HepG2 (cell line): ENCODE results near the gene PTPRM. TPM values are rescaled to one million over a fixed set of nuclear protein-coding genes. Genes with fewer than 3 reads are reported as not detected.

Experiments used
- ATAC-seq: fragments of 200-7000 bp; cut with Tn5 transposase; 3 replicates; pipeline ENCODE4 v1.9.1; 2020; ENCODE audit warnings: mild to moderate bottlenecking, moderate library complexity
- BruUV-seq: library from RNA; stranded (reverse); fragments of 400-500 nt; replicated peaks from 2 replicates; lab custom pipeline; 2021; lab: Mats Ljungman, UMichigan
- CTCF ChIA-PET: fragments of 300-600 bp; formaldehyde crosslinking; extraction: SDS; loops from one replicate; lab custom pipeline; 2021; ENCODE audit warnings: low total read pairs, inconsistent platforms, low intra/inter-chr PET ratio; lab: Yijun Ruan, JAX
- POLR2A ChIA-PET: fragments of 350-600 bp; sonication (Branson Sonifier 250); formaldehyde crosslinking; loops from one replicate; lab custom pipeline; 2020; ENCODE audit warnings: antibody characterized with exemption, inconsistent platforms; lab: Yijun Ruan, JAX
- DNase-seq: peaks from one replicate; pipeline ENCODE4 v3.0.0-alpha.2; 2015; ENCODE audit warnings: low spot score
- FAIRE-seq: peaks from 3 replicates; lab custom pipeline; 2011; peaks lifted over from hg19 to GRCh38; lab: Jason Lieb, UNC
- H2AFZ ChIP-seq: one replicate; pipeline ENCODE4 v1.6.1; 2011; ENCODE audit warnings: low read length, inconsistent platforms
- H3K27ac ChIP-seq: fragments of 300-600 bp; 3 replicates; pipeline ENCODE4 v1.8.0; 2011; ENCODE audit warnings: mixed run types, mild to moderate bottlenecking, mixed read lengths, low read length, inconsistent platforms; ENCODE audit not compliant: insufficient read depth; ENCODE audit errors: extremely low read length
- H3K27me3 ChIP-seq, 2 experiments: fragments of 200-600 bp in 1 of 2; 2 replicates in 1 of 2; 3 replicates in 1 of 2; pipeline versions ENCODE4 v1.6.0 to v1.8.0; 2011; ENCODE audit warnings: low read length in 2 of 2, mild to moderate bottlenecking in 2 of 2, moderate library complexity in 2 of 2, inconsistent platforms in 1 of 2; ENCODE audit not compliant: insufficient read depth in 2 of 2, control insufficient read depth in 1 of 2
- H3K36me3 ChIP-seq, 2 experiments: fragments of 200-600 bp in 1 of 2; replicated peaks in 1 of 2; 2 replicates in 1 of 2; 3 replicates in 1 of 2; pipeline versions ENCODE4 v1.5.1 to v1.8.0; 2011; ENCODE audit warnings: low read length in 2 of 2, inconsistent platforms in 1 of 2; ENCODE audit not compliant: insufficient read depth in 2 of 2, control insufficient read depth in 1 of 2
- H3K4me1 ChIP-seq: 2 replicates; pipeline ENCODE4 v1.5.1; 2012; ENCODE audit warnings: low read length, inconsistent platforms; ENCODE audit not compliant: insufficient read depth
- H3K4me2 ChIP-seq: 2 replicates; pipeline ENCODE4 v1.6.0; 2011; ENCODE audit warnings: low read depth, low read length, inconsistent platforms
- H3K4me3 ChIP-seq, 3 experiments: fragments of 200-600 bp in 1 of 3; sonication (generic), shearing (Covaris generic) in 1 of 3; replicated peaks in 1 of 3; 2 replicates each; pipeline ENCODE4 v1.5.1; 2011 to 2016; ENCODE audit warnings: low read length in 3 of 3, inconsistent platforms in 2 of 3, low read depth in 2 of 3, mild to moderate bottlenecking in 2 of 3, control low read depth in 1 of 3, mixed read lengths in 1 of 3; ENCODE audit not compliant: insufficient read depth in 1 of 3
- H3K79me2 ChIP-seq: one replicate; pipeline ENCODE4 v1.6.1; 2011; ENCODE audit warnings: low read length, inconsistent platforms; ENCODE audit not compliant: insufficient read depth
- H3K9ac ChIP-seq: 2 replicates; pipeline ENCODE4 v1.6.0; 2011; ENCODE audit warnings: mild to moderate bottlenecking, low read depth, low read length, inconsistent platforms; ENCODE audit not compliant: insufficient read depth
- H3K9me3 ChIP-seq: 2 replicates; pipeline ENCODE4 v1.5.1; 2012; ENCODE audit warnings: mild to moderate bottlenecking, low read length
- H4K20me1 ChIP-seq: 2 replicates; pipeline ENCODE4 v1.6.0; 2011; ENCODE audit warnings: inconsistent platforms, mild to moderate bottlenecking, low read length, moderate library complexity; ENCODE audit not compliant: insufficient read depth
- GABPA ChIP-seq, 2 experiments: IDR thresholded peaks; 2 replicates each; pipeline ENCODE4 v1.6.1; 2011 to 2016; ENCODE audit warnings: low read depth in 2 of 2, low read length in 1 of 2, missing biosample characterization in 1 of 2, missing genetic modification characterization in 1 of 2
- HMG20A ChIP-seq: IDR thresholded peaks from 2 replicates; pipeline ENCODE4 v1.6.1; 2016; ENCODE audit warnings: borderline replicate concordance
- HOXD1 ChIP-seq: sonication (generic); formaldehyde crosslinking; IDR thresholded peaks from 2 replicates; pipeline ENCODE4 v1.5.0; 2020; ENCODE audit warnings: missing genetic modification reagents
- MED1 ChIP-seq: sonication (generic); formaldehyde crosslinking; IDR thresholded peaks from 2 replicates; pipeline ENCODE4 v1.4.0; 2020; ENCODE audit warnings: missing genetic modification reagents
- MXD4 ChIP-seq: IDR thresholded peaks from 2 replicates; pipeline ENCODE4 v1.6.1; 2016; ENCODE audit warnings: mild to moderate bottlenecking, missing biosample characterization, missing genetic modification reagents
- SCMH1 ChIP-seq: sonication (generic); formaldehyde crosslinking; IDR thresholded peaks from 2 replicates; pipeline ENCODE4 v1.9.0; 2021; ENCODE audit warnings: missing genetic modification reagents, mild to moderate bottlenecking, borderline replicate concordance
- ZFAT ChIP-seq: sonication (generic); formaldehyde crosslinking; conservative IDR thresholded peaks from 2 replicates; pipeline ENCODE4 v1.8.1; 2023; ENCODE audit warnings: missing genetic modification reagents, inconsistent platforms
- ZNF543 ChIP-seq: sonication (generic); formaldehyde crosslinking; IDR thresholded peaks from 2 replicates; pipeline ENCODE4 v1.4.0; 2020; ENCODE audit warnings: mild to moderate bottlenecking, missing genetic modification reagents
- ZNF577 ChIP-seq: sonication (generic); formaldehyde crosslinking; IDR thresholded peaks from 2 replicates; pipeline ENCODE4 v1.4.0; 2020; ENCODE audit warnings: mild to moderate bottlenecking, low read depth, missing genetic modification reagents, borderline replicate concordance
- WGBS: methylation state at CpG from one replicate; pipeline ENCODE4 v1.1.6; 2017; ENCODE audit warnings: low lambda C conversion rate; 5-methylcytosine and 5-hydroxymethylcytosine counted together
- in situ Hi-C: cut with HindIII; loops from 2 replicates; pipeline ENCODE4 v1.10.0; 2017; ENCODE audit warnings: low pct_unique_long_range_greater_than_20kb; ENCODE audit not compliant: extremely low pct_ligation_motif_present
- intact Hi-C: fragments of 100-400 bp; cut with micrococcal nuclease; formaldehyde crosslinking; loops from one replicate; pipeline ENCODE4 v1.10.0; 2022; ENCODE audit not compliant: unreplicated experiment
- polyA plus RNA-seq, 8 experiments: library from polyadenylated mRNA; depleted of rRNA in 3 of 8; stranded (reverse) in 7 of 8; unstranded in 1 of 8; fragments of >200 nt; fragmentation: Illumina TruSeq in 4 of 8; extraction: Trizol in 4 of 8; gene quantifications; 2 replicates each; pipeline versions ENCODE4 v1.2.1 to v1.2.3, GENCODE V29; 2011 to 2016; ENCODE audit warnings: low read depth in 4 of 8, missing spikeins in 1 of 8, mixed read lengths in 1 of 8; ENCODE audit not compliant: insufficient read depth in 1 of 8
- total RNA-seq, 5 experiments: library from RNA; depleted of rRNA; stranded (reverse); fragments of >200 nt; fragmentation: Illumina TruSeq; extraction: Trizol; gene quantifications; 2 replicates each; pipeline ENCODE4 v1.2.3, GENCODE V29; 2016; ENCODE audit warnings: low read depth in 1 of 5
- TF ChIP-seq, protein P1 (sequence below): sonication (generic); formaldehyde crosslinking; IDR thresholded peaks from 2 replicates; pipeline ENCODE4 v1.4.0; 2020; ENCODE audit warnings: missing genetic modification reagents, borderline replicate concordance
- TF ChIP-seq, protein P2 (sequence below): sonication (generic); formaldehyde crosslinking; IDR thresholded peaks from 2 replicates; pipeline ENCODE4 v1.4.0; 2020; ENCODE audit warnings: missing genetic modification reagents
- TF ChIP-seq, protein P3 (sequence below): sonication (generic); formaldehyde crosslinking; IDR thresholded peaks from 2 replicates; pipeline ENCODE4 v1.9.0; 2021; ENCODE audit warnings: missing genetic modification reagents, borderline replicate concordance
- TF ChIP-seq, protein P4 (sequence below): sonication (generic); formaldehyde crosslinking; IDR thresholded peaks from 2 replicates; pipeline ENCODE4 v1.8.1; 2023; ENCODE audit warnings: mild to moderate bottlenecking, missing genetic modification reagents
- TF ChIP-seq, protein P5 (sequence below): sonication (generic); formaldehyde crosslinking; IDR thresholded peaks from 2 replicates; pipeline ENCODE4 v1.5.1; 2020; ENCODE audit warnings: missing genetic modification reagents, mild to moderate bottlenecking, borderline replicate concordance

The PTPRM gene
- total and polyA plus RNA-seq, 2 of the 13 experiments (the other 11 are each of a cell fraction or from before 2014, with no cell fraction given): 12.6 to 108 TPM

DNA sequence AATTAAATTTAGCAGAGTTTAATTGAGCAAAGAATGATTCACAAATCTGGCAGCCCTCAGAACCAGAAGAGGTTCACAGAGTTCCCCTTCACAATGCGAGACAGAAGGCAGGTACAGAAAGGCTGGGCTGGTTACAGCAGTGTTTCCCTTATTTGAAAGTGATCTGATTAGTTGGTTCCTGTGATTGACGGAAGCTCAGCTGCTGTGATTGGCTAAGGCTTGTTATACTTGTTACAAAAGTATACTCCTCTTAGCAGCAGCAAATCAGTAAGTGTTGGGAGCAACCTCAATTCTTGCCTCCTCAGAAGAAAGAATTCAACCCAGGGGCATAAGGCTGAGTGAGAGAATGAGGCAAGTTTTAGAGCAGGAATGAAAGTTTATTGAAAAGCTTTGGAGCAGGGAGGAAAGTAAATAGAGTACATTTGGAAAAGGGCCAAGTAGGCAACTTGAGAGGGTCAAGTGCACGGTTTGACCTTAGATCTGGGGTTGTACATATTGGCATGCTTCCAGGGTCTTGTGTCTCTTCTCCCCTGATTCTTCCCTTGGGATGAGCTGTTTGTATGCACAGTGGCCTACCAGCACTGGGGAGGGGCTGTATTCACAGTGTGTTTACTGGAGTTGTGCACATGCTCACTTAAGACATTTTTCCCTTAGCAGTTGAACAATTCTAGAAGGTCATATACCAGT is 610.4 kb downstream of the PTPRM start (continued):
- TF ChIP-seq, protein P1, sequence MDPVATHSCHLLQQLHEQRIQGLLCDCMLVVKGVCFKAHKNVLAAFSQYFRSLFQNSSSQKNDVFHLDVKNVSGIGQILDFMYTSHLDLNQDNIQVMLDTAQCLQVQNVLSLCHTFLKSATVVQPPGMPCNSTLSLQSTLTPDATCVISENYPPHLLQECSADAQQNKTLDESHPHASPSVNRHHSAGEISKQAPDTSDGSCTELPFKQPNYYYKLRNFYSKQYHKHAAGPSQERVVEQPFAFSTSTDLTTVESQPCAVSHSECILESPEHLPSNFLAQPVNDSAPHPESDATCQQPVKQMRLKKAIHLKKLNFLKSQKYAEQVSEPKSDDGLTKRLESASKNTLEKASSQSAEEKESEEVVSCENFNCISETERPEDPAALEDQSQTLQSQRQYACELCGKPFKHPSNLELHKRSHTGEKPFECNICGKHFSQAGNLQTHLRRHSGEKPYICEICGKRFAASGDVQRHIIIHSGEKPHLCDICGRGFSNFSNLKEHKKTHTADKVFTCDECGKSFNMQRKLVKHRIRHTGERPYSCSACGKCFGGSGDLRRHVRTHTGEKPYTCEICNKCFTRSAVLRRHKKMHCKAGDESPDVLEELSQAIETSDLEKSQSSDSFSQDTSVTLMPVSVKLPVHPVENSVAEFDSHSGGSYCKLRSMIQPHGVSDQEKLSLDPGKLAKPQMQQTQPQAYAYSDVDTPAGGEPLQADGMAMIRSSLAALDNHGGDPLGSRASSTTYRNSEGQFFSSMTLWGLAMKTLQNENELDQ: no peak
- peak; percentile 74; the same call in 1 of the 2 replicates for TF ChIP-seq HMG20A
- TF ChIP-seq, protein P2, sequence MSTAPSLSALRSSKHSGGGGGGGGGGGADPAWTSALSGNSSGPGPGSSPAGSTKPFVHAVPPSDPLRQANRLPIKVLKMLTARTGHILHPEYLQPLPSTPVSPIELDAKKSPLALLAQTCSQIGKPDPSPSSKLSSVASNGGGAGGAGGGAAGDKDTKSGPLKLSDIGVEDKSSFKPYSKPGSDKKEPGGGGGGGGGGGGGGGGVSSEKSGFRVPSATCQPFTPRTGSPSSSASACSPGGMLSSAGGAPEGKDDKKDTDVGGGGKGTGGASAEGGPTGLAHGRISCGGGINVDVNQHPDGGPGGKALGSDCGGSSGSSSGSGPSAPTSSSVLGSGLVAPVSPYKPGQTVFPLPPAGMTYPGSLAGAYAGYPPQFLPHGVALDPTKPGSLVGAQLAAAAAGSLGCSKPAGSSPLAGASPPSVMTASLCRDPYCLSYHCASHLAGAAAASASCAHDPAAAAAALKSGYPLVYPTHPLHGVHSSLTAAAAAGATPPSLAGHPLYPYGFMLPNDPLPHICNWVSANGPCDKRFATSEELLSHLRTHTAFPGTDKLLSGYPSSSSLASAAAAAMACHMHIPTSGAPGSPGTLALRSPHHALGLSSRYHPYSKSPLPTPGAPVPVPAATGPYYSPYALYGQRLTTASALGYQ (CRISPR knock-in tag): no peak
- TF ChIP-seq MXD4 (CRISPR knock-in tag): no peak
- no peak for TF ChIP-seq MED1

GRCh38 chr18:8186413-8186812 is 619.3 kb downstream of the PTPRM start:
- no peak overlapping the region for H3K27ac ChIP-seq
- H3K4me3 ChIP-seq: no peak overlapping the region
- H3K36me3 ChIP-seq: no peaks in the 10 kb centered on the region
- TF ChIP-seq, protein P3, sequence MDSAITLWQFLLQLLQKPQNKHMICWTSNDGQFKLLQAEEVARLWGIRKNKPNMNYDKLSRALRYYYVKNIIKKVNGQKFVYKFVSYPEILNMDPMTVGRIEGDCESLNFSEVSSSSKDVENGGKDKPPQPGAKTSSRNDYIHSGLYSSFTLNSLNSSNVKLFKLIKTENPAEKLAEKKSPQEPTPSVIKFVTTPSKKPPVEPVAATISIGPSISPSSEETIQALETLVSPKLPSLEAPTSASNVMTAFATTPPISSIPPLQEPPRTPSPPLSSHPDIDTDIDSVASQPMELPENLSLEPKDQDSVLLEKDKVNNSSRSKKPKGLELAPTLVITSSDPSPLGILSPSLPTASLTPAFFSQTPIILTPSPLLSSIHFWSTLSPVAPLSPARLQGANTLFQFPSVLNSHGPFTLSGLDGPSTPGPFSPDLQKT: no peak
- TF ChIP-seq SCMH1 (CRISPR knock-in tag) (no peak), GABPA (IDR thresholded peaks at IDR 0.05; ENCODE audit: low read depth, low read length) (no peak), GABPA (CRISPR knock-in tag; IDR thresholded peaks at IDR 0.05; ENCODE audit: low read depth) (no peak), ZNF543 (CRISPR knock-in tag) (no peak), ZNF577 (no peak), ZFAT (CRISPR knock-in tag) (no peak), HOXD1 (CRISPR knock-in tag) (no peak)
- TF ChIP-seq, protein P4, sequence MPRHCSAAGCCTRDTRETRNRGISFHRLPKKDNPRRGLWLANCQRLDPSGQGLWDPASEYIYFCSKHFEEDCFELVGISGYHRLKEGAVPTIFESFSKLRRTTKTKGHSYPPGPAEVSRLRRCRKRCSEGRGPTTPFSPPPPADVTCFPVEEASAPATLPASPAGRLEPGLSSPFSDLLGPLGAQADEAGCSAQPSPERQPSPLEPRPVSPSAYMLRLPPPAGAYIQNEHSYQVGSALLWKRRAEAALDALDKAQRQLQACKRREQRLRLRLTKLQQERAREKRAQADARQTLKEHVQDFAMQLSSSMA (CRISPR knock-in tag): no peak
- TF ChIP-seq, protein P5, sequence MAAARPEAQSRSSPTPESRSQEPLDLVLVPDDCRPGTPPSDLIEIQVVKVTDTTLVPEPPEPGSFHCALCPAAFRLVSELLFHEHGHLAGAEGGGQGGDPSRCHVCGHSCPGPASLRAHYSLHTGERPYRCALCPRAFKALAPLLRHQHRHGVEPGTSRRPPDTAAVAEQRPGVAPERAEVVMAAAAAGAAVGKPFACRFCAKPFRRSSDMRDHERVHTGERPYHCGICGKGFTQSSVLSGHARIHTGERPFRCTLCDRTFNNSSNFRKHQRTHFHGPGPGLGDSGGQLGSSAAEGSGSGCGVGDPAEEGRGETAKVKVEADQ (CRISPR knock-in tag): no peak
- in situ Hi-C loops: no loop called here
- no peaks in the 10 kb centered on the region for H3K27me3 ChIP-seq
- FAIRE-seq (no peak), ATAC-seq (no peak), DNase-seq (no peak)
- H3K4me2 ChIP-seq: no peak overlapping the region
- ChIA-PET CTCF (no interaction called here), POLR2A (no interaction called here)
- intact Hi-C loops: no loop called here
- no peaks in the 10 kb centered on the region for H3K79me2 ChIP-seq
- H3K9ac ChIP-seq: no peak overlapping the region
- no peak overlapping the region for H2AFZ ChIP-seq
- H3K4me1 ChIP-seq: no peaks in the 10 kb centered on the region
- BruUV-seq: no TSS peak
- no peaks in the 10 kb centered on the region for H3K9me3 ChIP-seq
- 95% methylated on average over 2 of the region's 2 CpGs for WGBS
- no peaks in the 10 kb centered on the region for H4K20me1 ChIP-seq
